ENCODE results near the gene CRYGA. TPM values are rescaled to one million over a fixed set of nuclear protein-coding genes. Genes with fewer than 3 reads are reported as not detected.

Gene CRYGA
- total RNA-seq, 1 experiment from 2014 or later: not detected

DNA sequence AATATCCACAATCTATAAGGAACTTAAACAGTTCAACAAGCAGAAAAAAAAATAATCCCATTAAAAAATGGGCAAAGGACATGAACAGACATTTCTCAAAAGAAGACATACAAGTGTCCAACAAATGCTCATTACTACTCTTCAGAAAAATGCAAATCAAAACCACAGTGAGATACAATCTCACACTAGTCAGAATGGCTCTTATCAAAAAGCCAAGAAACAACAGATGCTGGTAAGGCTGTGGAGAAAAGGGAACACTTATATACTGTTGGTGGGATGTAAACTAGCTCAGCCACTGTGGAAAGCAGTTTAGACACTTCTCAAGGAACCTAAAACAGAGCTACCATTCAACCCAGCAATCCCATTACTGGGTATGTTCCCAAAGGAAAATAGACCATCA lies 10.2 kb downstream of the CRYGA start:
- intact Hi-C loops (cut with micrococcal nuclease; ENCODE audit: unreplicated experiment): no loop called here
- Histone ChIP-seq H3K27ac (ENCODE audit: low read depth, low read length, poor library complexity, severe bottlenecking) (no peak overlapping the region), H3K36me3 (ENCODE audit: insufficient read depth, low read length, poor library complexity, severe bottlenecking) (no peaks in the 10 kb centered on the region), H3K9me3 (ENCODE audit: low read depth, low read length, poor library complexity, severe bottlenecking) (no peaks in the 10 kb centered on the region), H3K27me3 (replicated peaks; ENCODE audit: insufficient read depth, low read depth, low read length, poor library complexity) (no peaks in the 10 kb centered on the region), H3K4me3 (ENCODE audit: low read depth, low read length, poor library complexity, severe bottlenecking) (no peak overlapping the region), H3K4me1 (ENCODE audit: insufficient read depth, low read length, poor library complexity, severe bottlenecking) (no peaks in the 10 kb centered on the region)
- no TSS peak for BruUV-seq (replicated peaks)
- POLR2A ChIA-PET (ENCODE audit: low non-redundant PET): no interaction called here
- CTCF ChIA-PET: no interaction called here
- no peak for TF ChIP-seq EZH2 (IDR thresholded peaks at IDR 0.05; ENCODE audit: borderline replicate concordance, low read depth, low read length, poor library complexity, severe bottlenecking)
- TF ChIP-seq CTCF (conservative IDR thresholded peaks at IDR 0.05; ENCODE audit: low read depth, low read length): no peak
- DNase-seq (ENCODE audit: low spot score): no peak

DNA sequence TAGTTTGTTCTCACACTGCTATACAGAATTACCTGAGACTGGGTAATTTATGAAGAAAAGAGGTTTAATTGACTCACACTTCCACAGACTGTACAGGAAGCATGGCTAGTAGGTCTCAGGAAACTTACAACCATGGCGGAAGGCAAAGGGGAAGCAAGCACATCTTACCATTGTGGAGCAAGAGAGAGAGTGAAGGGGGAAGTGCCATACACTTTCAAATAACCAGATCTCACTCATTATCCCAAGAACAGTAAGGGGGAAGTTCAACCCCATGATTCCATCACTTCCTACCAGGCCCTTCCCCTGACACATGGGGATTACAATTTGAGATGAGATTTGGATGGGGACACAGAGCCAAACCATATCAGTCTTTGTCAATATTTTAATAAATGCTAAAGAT lies 12.4 kb downstream of the CRYGA start:
- H3K4me1 ChIP-seq (ENCODE audit: insufficient read depth, low read length, poor library complexity, severe bottlenecking): no peaks in the 10 kb centered on the region
- DNase-seq (ENCODE audit: low spot score): no peak
- CTCF ChIA-PET: no interaction called here
- no peaks in the 10 kb centered on the region for H3K27me3 ChIP-seq (replicated peaks; ENCODE audit: insufficient read depth, low read depth, low read length, poor library complexity)
- H3K27ac ChIP-seq (ENCODE audit: low read depth, low read length, poor library complexity, severe bottlenecking): no peak overlapping the region
- H3K4me3 ChIP-seq (ENCODE audit: low read depth, low read length, poor library complexity, severe bottlenecking): no peak overlapping the region
- TF ChIP-seq EZH2 (IDR thresholded peaks at IDR 0.05; ENCODE audit: borderline replicate concordance, low read depth, low read length, poor library complexity, severe bottlenecking) (no peak), CTCF (conservative IDR thresholded peaks at IDR 0.05; ENCODE audit: low read depth, low read length) (no peak)
- BruUV-seq (replicated peaks): no TSS peak
- intact Hi-C loops (cut with micrococcal nuclease; ENCODE audit: unreplicated experiment): no loop called here
- no peaks in the 10 kb centered on the region for H3K9me3 ChIP-seq (ENCODE audit: low read depth, low read length, poor library complexity, severe bottlenecking)
- H3K36me3 ChIP-seq (ENCODE audit: insufficient read depth, low read length, poor library complexity, severe bottlenecking): no peaks in the 10 kb centered on the region
- POLR2A ChIA-PET (ENCODE audit: low non-redundant PET): no interaction called here

- POLR2A ChIA-PET (ENCODE audit: low non-redundant PET): no interaction called here
- no peak for TF ChIP-seq EZH2 (IDR thresholded peaks at IDR 0.05; ENCODE audit: borderline replicate concordance, low read depth, low read length, poor library complexity, severe bottlenecking)
- TF ChIP-seq CTCF (conservative IDR thresholded peaks at IDR 0.05; ENCODE audit: low read depth, low read length): no peak
- Histone ChIP-seq H3K27me3 (replicated peaks; ENCODE audit: insufficient read depth, low read depth, low read length, poor library complexity) (no peaks in the 10 kb centered on the region), H3K4me1 (ENCODE audit: insufficient read depth, low read length, poor library complexity, severe bottlenecking) (no peaks in the 10 kb centered on the region), H3K4me3 (ENCODE audit: low read depth, low read length, poor library complexity, severe bottlenecking) (no peak overlapping the region), H3K36me3 (ENCODE audit: insufficient read depth, low read length, poor library complexity, severe bottlenecking) (no peaks in the 10 kb centered on the region), H3K9me3 (ENCODE audit: low read depth, low read length, poor library complexity, severe bottlenecking) (no peaks in the 10 kb centered on the region), H3K27ac (ENCODE audit: low read depth, low read length, poor library complexity, severe bottlenecking) (no peak overlapping the region)
- no TSS peak for BruUV-seq (replicated peaks)
- DNase-seq (ENCODE audit: low spot score): no peak
- intact Hi-C loops (cut with micrococcal nuclease; ENCODE audit: unreplicated experiment): no loop called here
- CTCF ChIA-PET: no interaction called here
Measured at GRCh38 chr2:208150094-208150493, 13.3 kb downstream of the CRYGA start.
